Measurements from ENCODE around the gene CDADC1.

- TF ChIP-seq POLR2A (IDR thresholded peaks at IDR 0.05): no peak
- TF ChIP-seq CTCF (IDR thresholded peaks at IDR 0.05): no peak
Observed at GRCh38 chr13:49279112-49279511, 31.4 kb downstream of the CDADC1 start.
